Left kidney (tissue), 2 donors: ENCODE measurements around the gene CFB. TPM values are rescaled to one million over a fixed set of nuclear protein-coding genes. Genes with fewer than 3 reads are reported as not detected.

Experiments
- DNase-seq: peaks from one replicate; pipeline ENCODE4 v3.0.0-alpha.2; 2013
- polyA plus RNA-seq: library from polyadenylated mRNA; unstranded; fragments of 120-200 nt; gene quantifications from one replicate; pipeline ENCODE4 v1.2.1, GENCODE V29; 2013; ENCODE audit not compliant: insufficient read length

The CFB gene
- polyA plus RNA-seq, 1 donor: 10.7 TPM

DNA sequence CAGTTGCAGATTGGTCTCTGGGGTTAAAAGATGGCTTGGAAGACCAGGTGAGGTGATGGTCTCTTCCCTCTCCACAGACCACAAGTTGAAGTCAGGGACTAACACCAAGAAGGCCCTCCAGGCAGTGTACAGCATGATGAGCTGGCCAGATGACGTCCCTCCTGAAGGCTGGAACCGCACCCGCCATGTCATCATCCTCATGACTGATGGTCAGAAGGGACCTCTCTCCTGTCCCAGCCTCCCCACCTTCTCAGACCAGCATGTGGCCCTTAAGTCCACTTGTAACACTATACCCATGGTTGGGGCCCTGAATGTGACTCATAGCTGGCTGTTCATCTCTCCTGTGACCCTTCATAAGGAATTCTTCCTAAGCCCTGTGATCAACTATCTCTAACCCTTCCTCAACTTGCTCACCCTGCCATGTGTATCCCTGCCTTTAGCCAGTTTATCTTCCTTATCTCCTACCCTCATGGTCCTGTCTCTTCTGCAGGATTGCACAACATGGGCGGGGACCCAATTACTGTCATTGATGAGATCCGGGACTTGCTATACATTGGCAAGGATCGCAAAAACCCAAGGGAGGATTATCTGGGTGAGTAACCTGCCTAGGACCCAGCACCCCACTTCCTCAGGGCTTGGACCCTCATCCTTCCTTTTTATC is 3.0 kb downstream of the CFB start:
- no peak for DNase-seq

DNA sequence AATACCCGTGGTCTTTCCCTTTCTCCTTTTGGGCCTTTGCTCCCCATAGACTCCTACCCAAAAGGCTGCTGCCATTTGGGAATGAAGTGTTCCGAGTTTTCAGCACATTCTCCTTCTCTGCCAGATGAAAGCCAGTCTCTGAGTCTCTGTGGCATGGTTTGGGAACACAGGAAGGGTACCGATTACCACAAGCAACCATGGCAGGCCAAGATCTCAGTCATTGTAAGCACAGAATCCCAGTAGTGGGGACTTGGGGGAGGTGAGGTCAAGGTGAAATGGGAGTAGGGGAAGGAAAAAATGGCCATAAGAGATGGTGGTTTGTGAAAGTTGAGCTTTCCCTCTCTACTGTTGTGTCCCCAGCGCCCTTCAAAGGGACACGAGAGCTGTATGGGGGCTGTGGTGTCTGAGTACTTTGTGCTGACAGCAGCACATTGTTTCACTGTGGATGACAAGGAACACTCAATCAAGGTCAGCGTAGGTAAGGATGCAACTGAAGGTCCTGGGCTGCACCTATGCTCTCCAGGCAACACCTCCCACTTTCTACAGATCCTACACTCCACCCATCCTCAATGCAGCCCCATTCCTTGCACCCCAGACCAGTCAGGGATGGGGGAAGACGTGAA is 4.1 kb downstream of the CFB start:
- DNase-seq: no peak

DNA sequence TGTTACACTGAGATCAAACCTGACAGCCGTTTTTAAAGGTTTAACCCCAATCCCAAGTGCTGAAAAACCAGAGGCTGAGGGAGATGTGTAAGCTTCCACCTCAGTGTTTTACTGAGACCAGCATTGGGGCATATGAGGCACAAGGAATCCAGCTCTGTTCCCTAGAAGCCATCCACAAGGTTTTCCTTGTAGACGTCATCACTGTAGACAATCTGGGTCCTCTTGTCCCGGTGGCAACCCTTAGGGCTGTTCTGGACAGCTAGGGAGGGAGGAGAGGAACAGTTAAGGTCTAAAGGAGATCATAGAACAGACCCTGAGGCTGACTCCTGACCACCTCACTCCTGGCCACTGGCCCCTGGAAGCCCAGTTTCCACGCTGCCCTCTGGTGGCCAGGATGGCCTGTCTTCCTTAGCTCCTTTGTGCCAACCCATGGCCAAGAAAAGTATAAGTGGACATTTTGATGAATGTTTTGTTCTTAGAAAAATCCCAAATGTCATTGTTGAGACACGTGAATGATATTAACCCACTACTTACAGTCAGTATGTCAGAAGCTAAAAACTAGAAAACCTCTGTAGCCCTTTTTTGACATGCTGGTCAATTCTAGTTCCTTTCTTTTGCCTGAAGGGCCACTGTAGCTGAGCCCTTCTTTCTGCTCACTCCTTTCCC is 6.4 kb downstream of the CFB start:
- DNase-seq: peak; percentile 48

DNA sequence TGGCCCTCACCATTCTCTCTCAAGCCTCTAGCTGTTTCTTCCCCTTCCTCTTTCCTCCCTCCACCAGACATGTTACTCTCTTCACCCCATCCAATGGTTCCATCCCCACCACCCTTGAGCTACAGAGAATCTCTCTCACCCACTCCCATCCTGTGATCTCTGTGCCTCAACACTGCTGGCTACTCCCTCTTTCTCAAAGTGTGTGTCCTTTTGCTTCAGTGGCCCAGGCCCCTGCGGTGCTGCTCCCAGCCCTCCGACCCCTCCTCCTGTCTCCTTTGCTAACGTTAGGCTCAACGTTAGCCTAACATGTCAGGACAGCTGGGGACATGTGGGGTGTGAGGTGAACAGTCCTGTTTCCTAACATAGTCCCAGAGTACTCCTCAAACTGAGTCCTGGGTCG is 7.0 kb downstream of the CFB start:
- no peak for DNase-seq

DNA sequence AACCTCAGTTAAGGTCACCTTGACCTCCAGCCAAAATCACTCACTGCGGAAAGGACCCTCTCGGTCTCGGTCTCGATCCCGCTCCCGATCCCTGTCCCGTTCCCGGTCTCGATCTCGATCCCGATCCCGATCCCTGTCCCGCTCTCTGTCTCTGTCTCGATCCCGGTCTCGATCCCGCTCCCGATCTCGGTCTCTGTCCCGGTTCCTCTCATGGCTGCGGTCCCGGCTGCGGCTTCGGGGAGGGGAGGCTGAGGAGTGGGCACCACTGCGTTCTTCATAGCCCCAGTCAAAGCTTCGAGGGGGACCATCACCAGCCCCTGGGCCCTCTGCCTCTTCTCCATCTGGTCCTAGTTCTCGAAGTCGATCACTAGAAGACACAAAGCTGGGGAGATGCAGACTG is 8.6 kb downstream of the CFB start:
- DNase-seq: no peak

- DNase-seq: no peak
These were observed 10.9 kb downstream of the CFB start for GRCh38 chr6:31956796-31957195.

DNA sequence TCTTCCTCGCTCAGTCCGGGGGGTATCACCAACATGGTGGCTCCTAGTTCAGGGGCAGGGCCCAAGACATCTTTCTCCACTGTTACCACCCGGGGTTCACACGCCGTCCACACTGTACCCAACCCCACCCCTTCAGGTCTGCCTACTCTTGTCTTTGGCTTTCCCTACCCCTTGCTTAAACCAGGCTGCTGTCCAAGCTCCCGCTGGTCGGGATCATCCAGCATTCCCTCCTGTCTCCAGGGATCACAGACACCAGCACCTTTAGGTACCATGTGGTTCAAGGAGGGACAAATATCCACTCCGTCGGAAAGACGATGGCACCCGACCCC is 12.5 kb downstream of the CFB start:
- DNase-seq: no peak

DNA sequence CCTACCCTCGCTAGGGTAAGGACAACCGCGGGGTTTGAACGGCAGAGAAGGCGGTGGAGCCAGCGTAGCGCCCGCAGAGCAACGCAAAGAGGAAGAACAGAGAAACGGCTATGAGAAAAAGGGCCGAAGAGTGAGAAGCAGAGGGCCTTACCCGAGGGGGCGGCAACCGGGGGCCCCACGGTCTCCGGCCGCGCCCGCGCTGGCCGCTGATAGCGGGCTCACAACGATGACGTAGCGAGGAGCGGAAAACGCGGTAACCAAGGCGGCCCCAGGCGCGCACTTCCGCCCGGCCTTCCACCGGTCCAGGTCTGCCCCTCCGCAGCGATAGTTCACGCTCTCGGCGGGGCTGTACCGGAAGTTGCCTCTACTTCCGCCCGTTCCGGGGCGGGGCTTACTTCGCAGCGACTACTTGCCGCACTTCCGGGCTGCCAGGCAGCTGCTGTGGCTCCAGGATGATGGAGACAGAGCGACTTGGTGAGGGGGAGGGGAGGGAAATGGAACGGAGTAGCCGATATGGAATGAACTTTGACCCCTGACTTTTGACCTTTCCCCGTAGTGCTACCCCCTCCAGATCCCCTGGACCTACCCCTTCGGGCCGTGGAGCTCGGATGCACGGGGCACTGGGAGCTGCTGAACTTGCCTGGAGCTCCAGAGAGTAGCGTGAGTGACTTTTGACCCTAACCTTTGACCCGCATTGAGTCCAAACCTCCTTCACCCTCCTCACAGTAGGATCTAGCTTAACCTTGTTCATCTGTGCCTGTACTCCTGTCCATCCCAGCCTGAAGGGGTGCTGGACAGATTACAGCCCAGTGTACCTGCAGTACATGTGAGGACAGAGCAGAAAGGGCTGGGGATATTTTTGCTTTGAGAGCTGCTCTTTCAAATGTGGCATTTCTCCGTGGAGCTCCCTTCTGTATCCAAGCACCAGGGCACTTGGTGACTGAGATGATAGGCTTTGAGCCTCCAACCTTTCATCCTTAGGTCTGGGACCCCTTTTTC is 13.1 kb downstream of the CFB start, which contains the start of the genes NELFE and SKIC2:
Gene NELFE, minus strand, starts transcription at position 231 of the 999 bp plus-strand sequence. CDS start 525 bp downstream, outside the sequence.
Gene SKIC2, plus strand, starts transcription at position 435 of the 999 bp plus-strand sequence. Its CDS starts 18 bp downstream, at position 453.
- DNase-seq: peak; percentile 97

DNA sequence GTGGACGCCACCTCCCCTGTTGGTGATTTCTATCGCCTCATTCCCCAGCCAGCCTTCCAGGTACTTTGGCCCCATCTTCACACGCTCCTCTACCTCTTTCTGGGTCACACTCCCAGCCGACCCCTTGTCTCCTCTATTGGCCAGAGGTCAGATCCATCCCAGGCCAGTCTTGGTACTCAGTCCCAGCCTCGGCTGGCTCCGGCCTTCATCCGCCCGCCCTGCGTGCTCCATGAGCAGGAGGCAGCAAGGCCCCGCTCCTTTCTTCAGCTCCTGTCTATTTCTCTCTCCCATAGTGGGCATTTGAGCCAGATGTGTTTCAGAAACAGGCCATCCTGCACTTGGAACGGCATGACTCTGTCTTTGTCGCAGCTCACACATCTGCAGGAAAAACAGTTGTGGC is 15.7 kb downstream of the CFB start:
- DNase-seq: no peak

DNA sequence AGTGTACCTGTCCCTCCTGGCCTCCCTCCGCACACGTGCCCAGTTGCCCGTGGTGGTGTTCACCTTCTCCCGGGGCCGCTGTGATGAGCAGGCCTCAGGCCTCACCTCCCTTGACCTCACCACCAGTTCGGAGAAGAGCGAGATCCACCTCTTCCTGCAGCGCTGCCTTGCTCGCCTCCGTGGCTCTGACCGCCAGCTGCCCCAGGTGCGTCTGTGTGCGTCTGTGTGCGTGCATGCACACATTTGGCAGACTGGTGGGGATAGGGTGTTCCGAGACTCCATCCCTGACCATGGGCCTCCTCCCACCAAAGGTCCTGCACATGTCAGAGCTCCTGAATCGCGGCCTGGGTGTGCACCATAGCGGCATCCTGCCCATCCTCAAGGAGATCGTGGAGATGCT is 18.0 kb downstream of the CFB start:
- no peak for DNase-seq

DNA sequence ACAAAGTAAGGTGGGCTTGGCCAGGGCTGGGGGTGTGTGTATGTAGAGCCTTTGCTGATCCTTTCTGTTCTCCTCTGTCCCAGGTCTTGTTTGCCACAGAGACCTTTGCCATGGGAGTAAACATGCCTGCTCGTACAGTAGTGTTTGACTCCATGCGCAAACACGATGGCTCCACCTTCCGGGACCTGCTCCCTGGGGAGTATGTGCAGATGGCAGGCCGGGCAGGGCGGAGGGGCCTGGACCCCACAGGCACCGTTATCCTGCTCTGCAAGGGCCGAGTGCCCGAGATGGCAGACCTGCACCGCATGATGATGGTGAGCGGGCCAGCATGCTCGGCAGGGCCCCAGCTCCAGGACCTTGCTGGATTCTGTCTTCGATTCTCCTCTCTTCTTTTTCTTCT is 19.8 kb downstream of the CFB start:
- DNase-seq: no peak

DNA sequence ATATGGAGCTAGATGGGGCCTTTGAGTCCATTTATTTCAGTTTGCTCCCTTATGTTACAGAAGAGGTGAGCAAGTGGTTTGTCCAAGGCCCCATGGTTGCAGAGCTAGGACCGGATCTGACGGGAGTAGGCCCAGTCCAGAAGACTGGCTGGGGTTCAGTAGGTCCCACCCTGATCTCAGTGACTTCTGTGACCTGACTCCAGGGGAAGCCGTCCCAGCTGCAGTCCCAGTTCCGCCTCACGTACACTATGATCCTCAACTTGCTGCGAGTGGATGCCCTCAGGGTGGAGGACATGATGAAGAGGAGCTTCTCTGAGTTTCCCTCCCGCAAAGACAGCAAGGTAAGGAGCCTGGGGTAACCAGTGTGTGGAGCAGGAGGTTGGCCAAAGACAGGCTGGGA is 20.6 kb downstream of the CFB start:
- no peak for DNase-seq

DNA sequence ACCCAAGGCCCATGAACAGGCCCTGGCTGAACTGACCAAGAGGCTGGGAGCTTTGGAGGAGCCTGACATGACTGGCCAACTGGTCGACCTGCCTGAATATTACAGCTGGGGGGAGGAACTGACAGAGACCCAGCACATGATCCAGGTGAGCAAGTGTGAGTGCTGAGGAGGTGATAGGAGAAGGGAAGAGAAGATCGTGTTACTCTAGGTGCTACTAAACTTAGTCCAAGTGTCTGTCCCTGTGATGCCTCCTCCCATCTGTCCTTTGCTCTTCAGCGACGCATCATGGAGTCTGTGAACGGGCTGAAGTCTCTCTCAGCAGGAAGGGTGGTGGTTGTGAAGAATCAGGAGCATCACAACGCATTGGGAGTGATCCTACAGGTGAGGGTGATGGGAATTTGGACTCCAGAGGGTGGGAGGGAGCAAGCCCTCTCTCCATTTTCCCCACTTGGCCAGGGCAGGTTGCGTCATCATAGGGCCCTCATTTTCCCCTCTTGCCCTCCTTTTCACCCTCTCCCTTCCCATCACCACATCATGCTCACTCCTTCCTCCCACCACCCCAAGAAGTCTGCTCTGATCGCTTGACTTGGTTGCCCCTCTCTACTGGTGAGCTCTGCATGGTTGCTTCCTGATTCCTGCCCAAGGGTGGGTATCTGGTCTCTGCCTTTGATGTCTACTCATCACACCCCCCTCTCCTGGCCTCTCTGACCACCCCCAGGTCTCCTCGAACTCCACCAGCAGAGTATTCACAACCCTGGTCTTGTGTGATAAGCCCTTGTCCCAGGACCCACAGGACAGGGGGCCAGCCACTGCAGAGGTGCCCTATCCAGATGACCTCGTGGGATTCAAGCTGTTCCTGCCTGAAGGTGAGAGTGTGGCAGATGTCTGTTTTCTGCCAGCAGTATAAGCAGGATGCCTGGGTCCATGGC is 21.4 kb downstream of the CFB start:
- DNase-seq: no peak

- DNase-seq: no peak
These were observed 22.0 kb downstream of the CFB start for GRCh38 chr6:31967926-31968320.

- DNase-seq: no peak
These were observed 22.4 kb downstream of the CFB start for GRCh38 chr6:31968326-31968725.

- no peak for DNase-seq
These were observed 23.2 kb downstream of the CFB start for GRCh38 chr6:31968791-31969711.

GRCh38 chr6:31969712-31970603 is 24.1 kb downstream of the CFB start:
- DNase-seq: no peak

GRCh38 chr6:31970604-31971271 is 24.8 kb downstream of the CFB start:
- DNase-seq: no peak
